Measurements from ENCODE around the gene SLC25A47.
"Not testable (repeated sequence)": the region's sequence is repeated elsewhere in the genome, so short reads cannot be mapped to it uniquely, and the experiment has no call there.

The SLC25A47 gene

DNA sequence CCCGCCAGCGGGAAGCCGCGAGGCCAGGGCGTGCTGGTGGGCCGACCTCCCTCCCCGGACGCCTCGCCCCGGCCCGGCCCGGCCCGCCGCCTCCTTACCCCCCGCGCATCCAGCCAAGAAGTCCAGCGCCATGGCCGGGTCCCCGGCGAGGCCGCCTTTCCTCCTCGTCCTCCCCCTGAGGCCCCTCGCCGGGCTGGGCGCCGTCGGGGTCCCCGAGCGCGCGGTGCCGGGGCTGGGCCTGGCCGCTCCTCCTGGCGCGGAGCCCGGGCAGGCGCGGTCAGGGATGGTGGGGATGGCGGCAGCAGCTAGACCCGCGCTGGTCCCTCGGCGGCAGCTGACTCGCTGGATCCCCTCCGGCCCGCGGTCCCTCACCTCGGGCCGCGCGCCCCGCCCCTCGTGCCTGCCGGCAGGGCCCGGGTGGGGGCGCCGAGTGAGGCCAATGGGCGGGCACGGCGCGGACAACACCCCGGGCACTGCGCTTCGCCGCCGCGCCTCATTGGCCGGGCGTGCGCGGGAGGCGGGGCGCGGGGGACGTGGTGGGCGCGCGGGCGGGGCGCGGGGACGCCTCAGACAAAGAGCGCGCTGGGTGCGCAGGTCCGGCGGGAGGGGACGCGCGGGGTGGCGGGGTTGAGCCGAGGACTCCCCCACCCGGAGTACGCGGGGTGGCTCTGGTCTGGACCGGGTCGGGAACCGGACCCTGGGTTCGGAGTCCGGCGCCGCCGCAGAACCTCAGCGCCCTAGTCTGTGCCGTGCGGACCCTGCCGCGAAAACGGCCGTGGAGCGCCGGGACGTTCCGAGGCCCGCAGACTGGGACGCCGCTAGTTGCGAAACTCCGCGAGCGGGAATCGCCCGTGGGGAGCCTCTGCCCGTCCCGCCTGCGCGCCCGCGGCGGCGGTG, 16.8 kb upstream of the SLC25A47 start, which contains the start of gene SLC25A29:
Gene SLC25A29 (minus strand): TSS at position 344 of the 897 bp plus-strand sequence. CDS start 212 bp downstream, at position 132.
- peak; percentile 79 for DNase-seq

DNA sequence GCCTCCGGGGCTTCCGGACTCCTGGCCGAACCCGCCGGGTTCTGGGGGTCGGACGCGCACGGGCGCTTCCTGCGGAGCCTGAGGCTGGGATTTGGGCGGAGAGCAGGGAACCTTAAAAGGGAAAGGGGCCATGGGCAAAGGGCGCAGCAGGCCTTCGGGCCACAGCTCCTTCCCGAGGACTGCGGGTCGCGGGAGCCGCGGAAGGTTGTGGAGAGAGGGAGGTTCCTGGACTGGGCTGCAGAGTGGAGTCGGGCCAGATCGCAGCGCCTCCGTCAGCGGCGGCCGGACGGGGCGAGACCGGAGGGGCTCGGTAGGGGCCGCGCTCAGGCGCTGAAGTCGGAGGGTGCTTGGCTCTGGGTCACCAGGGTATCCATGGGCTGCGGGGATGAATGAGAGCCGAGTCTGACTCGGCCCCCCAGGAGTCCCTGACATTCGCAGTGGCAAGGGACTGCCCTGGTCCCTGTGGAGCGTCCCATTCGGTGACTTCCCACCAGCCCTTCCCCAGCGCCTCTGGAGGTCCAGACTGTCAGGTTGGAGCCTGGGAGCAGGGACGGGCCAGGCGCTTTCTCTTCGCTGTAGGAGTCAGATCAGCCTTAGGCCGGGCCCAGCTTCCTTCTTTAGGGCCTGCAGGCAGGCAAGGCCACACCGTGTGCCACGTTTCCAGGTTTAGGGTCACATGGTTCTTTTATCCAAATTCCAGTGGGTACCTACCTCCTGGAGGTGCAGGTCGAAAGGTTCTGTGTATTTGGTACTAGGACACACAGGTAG, 16.0 kb upstream of the SLC25A47 start:
- no peak for DNase-seq

DNA sequence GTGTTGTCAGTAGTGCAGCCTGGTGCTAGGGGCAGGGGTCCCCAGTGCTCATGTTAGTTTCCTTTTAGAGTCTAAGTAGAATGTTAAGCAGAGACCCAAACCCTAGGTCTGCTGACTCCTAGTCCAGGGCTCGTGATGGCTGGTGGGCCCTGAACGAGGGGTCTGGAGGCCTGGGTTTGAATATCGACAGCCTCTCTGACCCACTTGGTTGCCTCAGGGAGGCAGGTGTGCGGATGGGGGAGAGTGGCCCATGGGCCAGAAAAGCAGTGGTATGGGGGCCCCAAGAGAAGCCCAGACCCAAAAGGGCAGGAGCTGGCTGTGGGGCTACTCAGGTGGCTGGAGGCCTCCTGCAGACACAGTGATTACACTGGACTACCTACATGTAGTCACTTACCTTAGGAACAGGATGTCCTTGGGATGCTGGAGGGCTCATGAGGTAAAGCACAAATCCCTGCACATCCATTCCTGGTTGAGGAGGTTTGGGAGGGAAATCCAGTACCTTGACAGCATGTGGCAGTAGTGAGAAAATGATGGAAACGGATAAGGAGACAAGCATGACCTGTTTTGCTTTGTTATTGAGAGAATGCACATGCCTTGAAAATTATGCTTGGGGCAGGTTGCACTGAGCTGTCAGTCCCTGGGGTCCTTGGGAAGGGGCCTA, 15.2 kb upstream of the SLC25A47 start:
- no peak for DNase-seq

DNA sequence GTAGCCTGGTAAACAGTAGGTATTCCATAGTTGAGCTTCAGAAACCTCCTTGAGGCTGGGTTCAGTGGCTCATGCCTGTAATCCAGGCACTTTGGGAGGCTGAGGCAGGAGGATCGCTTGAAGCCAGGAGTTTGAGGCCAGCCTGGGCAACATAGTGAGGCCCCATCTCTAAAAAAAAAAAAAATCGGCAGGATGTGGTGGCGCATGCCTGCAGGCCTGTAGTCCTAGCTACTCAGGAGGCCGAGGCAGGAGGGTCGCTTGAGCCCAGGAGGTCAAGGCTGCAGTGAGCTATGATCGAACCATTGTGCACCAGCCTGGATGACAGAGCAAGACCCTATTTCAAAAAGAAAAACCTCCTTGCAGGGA, 14.7 kb upstream of the SLC25A47 start:
- DNase-seq: not testable (repeated sequence)

DNA sequence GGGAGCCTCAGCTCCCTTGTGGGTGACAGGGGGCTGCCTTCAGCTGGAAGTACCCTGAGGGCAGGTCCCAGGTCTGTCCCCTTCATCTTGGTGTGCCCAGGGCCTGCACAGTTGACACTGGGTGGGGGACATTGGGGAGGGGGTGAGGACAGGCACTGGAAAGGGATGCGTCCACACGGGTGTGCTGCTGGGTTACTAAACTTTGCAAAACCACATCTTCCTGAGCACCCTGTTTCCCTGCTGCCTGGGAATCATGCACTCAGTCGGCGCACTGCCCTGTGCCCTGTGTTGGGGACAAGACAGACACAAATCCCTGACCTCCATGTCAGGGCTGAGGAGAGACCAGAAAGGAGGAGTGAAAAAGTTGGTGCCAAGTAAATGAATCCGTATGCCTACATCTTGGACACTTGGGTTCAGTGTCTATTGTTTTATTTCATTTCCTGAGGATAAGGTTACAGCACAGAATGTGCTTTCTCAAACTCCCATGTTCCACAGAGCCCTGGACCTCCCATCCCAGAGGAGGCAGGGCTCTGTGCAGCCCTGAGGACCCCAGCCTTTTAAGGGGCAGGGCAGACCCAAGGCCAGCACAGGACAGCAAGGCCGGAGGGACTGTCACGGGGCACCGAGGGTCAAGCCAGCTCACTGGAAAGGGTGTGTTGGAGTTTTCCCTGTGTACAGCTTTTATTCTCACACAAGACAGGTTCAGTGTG, 14.0 kb upstream of the SLC25A47 start:
- DNase-seq: no peak

DNA sequence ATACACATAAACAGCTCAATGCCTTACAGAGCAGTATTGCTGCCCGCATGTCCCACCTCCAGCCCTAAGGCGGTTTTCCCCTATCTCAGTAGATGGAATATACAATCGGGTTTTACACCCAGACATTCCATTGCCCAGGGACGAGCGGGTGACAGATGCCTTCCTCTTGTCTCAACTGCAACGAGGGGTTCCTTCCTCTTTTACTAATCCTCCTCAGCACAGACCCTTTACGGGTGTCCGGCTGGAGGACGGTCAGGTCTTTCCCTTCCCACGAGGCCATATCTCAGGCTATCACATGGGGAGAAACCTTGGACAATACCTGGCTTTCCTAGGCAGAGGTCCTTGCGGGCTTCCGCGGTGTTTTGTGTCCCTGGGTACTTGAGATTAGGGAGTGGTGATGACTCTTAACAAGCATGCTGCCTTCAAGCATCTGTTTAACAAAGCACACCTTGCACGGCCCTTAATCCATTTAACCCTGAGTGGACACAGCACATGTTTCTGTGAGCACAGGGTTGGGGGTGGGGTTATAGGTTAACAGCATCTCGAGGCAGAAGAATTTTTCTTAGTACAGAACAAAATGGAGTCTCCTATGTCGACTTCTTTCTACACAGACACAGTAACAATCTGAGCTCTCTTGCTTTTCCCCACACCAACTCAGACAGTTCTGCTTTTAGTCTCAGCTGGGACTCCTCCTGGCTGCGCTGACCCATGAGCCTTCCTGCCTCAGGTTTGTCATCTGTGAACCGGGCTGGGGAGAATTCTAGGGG, 10.8 kb upstream of the SLC25A47 start:
- not testable (repeated sequence) for DNase-seq

DNA sequence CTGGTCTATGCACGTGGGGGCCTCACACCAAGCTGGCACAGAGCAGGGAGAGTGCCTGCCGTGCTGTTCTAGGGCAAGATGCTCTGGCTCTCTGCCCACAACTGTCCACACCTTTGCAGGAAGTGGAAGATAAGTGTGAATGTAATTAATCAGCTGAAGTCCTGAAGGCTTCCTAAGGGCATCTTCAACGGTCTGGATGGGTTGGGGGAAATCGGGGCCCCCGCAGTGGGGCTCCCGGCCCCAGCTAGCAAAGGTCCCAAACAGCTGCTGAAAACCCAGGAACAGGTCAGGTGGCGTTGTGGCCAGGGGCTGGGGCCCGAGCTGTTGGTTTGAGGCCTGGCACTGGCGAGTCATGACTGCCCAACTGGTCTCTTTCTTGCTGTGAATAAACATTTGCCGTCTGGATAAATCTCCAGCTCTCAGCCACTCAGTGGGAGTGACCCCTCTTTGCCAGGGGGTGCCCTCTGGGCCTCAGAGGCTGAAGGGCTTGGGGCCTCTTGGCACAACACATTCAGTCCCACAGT, 10.2 kb upstream of the SLC25A47 start:
- no peak for DNase-seq

DNA sequence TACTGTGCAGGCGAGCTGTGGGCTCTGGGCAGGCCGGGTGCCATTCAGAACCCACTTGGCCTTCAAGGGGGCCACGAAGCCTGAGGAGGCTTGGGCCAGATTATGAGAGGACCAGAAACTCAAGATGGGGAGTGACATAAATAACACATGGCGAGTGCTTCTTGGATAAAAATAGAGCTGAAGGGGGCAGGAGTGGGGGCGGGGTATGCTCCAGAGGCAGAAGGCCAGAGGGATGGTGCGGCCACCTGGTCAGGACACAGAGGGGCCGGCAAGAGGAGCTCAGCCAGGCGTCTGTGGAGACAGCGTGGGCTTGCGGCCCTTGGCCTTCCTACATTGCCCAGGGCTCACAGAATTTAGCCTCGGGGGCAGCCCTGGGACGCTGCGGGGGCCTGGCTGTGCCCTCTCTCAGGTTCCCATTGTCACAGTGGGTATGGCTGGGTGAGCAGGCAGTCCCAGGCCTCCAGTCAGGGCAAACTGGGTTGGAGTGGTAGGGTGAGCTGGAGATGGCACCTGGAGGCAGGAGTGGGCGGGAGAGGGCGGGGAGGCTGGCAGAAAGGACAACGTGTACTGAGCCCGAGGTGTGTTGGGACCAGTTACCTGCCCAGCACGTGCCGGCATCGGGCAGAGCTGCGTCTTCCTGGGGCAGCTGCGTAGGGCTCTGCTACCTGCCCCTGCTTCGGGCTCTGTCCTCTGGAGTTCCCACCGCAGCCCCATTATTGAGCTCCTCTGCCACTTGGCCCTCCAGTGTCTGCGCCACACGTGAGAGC, 9.5 kb upstream of the SLC25A47 start:
- no peak for DNase-seq

DNA sequence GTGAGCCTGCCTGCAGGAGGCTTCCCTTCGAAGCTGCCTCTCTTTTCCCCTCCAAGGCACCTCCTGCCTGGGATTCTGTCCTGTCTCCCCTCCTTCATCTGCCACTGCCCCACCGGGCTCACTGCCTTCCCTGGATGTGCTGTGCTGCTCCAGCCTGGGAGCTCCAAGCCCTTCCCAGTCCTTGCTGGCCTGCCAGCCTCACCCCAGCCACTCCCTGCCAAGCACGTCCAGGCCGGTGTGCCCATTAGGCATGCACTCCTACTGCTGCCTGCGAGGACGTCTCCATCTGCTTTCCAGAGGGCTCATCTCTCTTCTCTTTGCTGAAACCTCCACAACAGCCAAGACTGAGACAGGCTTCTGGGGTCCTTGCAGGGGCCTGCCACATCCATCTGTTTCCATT, 8.4 kb upstream of the SLC25A47 start:
- DNase-seq: no peak

DNA sequence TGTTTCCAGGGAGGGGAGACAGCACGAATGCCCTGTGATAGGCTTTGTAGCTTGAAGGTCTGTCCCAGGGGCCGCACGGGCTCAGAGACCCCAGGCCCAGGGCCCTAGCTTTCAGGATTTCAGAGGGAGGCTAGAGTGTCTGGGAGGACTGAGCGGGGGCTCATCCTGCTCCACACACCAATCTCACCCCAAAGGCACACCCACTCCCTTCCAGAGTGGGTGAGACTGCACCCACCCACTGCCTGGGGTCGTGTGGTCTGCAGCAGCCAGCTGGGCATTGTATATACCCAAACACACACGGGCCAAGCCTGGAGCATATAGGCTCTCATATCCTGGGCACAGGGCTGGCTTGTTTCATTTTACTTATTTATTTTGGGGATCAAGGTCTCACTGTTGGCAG, 5.8 kb upstream of the SLC25A47 start:
- no peak for DNase-seq

DNA sequence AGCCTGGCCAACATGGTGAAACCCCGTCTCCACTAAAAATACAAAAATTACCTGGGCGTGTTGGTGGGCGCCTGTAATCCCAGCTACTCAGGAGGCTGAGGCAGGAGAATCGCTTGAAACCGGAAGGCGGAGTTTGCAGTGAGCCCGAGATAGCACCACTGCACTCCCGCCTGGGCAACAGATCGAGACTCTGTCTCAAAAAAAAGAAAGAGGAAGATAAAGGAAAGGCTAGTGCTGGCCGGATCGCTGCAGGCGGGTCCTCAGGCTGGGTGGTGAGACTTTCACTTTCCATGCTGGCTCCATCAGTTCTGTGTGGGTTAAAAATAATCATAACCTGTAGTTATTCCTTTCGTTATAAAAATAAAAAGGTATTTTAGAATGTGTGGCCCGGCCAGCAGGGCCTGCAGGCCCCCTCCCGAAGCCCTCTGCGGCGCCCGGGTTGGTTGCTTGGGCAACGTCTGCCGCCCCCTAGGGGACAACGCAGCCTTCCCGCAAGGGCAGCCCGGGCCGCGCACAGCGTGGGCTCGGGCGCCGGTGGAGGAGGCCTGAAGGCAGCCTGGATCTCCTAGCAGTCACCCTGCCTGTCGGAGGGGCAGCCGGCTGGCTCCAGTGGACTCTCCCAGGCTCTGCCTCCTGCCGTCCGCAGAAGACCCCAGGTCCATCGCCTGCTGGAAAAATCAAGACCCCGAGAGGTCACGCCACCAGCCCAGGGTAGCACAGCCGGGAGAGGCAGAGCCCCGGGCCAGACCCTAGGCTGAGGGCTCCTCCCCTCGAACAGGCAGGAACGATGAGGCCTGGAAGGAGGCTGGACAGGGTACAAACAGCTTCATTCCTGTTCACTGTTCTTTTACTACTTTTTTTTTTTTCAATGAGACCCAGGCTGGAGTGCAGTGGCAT, 5.0 kb upstream of the SLC25A47 start:
- DNase-seq: peak; percentile 77

DNA sequence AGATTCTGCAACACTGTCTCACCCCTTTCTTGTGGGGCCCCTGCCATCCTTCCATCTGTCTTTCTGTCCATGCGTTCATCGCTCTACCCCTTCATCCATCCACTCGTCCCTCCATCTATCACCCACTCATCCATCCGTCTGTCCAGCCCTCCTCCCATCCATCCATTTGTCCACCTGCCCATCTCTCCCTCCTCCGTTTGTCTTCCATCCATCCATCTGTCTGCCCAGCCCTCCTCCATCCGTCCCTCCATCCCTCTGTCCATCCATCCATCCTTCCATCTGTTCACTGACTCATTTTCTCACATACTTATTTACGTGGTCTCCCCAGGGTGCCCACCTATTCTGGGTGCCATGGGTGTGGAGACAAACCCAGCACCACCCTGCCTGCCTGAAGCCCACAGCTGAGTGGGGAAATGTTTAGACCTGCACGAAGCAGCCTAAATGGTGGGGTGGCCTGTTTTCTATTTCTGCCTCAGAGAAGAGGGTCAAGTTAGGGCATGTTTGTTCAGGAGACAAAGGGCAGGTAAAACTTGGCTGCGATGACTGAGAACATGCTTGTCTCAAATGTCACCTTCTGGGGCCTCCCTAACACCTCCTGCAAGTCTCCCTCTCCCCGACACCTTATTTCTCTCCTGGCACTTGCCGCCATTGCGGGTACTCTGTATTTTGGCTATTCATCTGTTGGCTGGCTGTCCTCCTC, 2.8 kb upstream of the SLC25A47 start:
- no peak for DNase-seq

DNA sequence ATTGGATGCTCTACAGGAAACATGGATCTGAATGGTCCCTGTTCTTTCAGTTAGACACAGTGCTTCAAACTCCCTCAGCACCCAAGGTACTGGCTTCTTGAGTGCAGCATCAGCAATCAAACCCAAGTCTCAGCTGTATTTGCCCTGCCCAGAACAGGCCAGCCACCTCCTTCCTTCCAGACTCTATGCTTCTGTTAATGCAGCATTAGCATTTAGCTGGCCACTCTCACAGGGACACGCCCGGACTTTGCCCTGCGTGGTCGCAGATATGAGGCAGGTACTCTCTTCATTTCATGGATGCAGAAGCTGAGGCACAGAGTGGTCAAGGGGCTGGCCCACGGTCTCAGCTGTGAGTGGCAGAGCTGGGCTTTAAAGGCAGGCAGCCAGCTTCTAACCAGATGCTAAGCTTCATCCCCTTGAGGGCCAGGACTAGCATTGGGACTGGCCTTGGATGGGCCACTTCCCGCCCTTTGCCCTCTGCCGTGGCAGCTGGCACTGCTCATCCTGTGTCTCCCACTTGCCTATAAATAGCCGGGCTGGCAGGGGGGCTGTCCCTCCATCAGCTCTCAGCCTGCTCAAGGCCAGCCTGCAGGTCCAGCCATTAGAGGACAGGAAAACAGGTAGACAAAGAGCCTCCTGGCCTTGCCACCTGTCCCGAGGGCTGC, 1.5 kb upstream of the SLC25A47 start:
- DNase-seq: no peak

DNA sequence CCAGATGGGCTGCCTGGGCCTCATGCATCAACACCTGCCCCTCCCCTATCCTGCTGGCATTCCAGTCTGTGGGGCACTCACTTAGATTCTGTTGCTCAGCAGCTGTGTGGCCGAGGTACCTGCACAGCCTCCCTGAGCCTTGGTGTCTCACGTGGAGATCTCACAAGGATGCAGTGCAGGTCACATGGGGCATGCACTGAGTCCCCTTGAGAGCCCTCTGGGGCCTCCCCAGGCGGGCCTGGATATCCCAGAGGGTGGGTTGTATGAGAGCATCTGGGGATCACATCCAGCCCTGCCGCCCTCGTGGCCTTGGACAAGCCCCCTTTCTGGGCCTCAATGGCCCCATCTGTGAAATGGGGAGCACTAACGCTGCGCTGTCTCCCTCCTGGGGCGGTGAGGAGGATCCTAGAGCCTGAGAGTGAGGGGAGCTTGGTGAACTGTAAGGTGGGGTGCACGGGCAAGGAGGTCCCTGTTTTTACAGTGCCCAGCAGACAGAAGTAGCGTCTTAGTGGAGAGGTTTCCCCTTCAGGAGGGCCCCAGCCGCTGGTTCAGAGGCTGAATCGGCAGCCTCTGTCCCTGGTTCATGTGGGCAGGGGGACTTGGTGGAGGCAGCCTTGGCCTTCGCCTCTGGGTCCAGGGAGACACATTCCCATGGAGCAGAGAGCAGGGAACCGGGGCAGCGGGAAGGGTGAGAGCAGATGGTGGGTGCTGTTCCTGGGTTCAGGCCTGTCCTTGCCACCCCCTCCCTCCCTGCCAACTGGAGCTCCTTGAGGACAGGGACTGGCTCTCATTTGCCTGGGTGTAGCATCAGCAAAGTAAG, 791 bp upstream of the SLC25A47 start:
- no peak for DNase-seq

DNA sequence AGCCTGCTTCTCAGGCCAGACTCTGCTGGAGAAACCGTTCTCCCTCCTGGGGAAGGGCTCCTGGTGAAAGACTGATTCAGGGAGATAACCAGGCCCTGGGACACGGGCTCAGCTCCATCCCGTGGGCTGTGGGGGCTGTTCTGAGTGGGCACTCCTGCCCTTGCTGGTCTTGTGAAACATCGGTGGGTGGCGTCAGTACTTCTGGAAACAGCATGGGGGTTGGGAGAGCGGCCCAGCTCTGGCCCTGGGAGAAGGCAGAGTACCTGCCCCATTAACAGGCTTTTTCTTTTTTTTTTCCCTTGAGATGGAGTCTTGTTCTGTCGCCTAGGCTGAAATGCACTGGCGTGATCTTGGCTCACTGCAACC, 786 bp downstream of the SLC25A47 start:
- DNase-seq: no peak

DNA sequence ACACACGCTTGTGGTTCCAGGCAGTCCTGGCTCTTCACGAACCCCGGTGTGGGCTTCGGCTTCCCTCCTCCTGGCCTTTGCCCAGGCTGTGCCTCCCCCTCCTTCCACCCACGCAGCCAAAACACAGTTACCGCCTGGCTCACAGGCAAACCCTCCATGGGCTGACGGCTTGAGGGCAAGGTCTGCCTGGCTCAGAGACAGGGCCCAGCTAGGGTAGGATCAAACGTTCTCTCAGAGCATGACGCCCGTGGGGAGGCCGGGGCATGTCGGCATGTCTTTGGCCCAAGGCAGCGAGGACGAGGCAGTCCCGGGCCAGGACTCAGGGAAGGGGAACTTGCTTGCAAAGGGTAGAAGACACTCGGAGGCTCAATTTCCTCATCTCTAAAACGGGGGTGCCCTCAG, 2.1 kb downstream of the SLC25A47 start:
- no peak for DNase-seq

DNA sequence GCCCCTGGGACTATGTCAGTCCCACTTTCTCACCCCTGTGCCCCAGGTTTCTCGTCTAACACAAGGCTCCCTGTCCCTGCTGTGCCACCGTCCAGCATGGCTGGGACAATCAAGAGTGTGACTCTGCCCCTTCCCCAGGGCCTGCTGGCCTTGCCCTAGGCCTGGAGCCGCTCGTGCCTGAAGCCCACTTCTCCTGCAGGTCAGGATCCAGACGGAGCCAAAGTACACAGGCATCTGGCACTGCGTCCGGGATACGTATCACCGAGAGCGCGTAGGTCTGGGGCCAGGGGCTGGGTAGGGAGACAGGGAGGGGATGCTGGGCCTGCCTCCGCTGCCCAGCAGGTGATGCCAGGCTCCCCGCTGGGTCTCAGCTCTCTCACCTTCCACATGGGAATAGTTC, 2.8 kb downstream of the SLC25A47 start:
- no peak for DNase-seq

DNA sequence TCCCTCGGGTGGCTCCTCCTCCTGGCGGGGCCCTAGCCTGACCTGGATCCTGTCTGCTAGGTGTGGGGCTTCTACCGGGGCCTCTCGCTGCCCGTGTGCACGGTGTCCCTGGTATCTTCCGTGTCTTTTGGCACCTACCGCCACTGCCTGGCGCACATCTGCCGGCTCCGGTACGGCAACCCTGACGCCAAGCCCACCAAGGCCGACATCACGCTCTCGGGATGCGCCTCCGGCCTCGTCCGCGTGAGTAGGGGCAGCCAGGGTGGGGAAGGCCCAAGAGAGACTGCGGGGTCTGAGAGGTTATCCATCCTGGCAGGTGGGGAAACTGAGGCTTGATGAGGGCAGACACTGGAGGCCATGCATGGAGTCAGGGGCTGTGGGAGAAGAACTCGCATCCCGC, 4.0 kb downstream of the SLC25A47 start:
- DNase-seq: no peak
